Stimulated activated naive B cell treated with anti-CD40 and anti-IgM and Interleukin-4, amounts not matched to agents 10 μg/mL and 1 μg/mL and 100 μg/mL, for 72 hours (primary cell): ENCODE data around the gene TTC21A.
A peak's percentile ranks its signal among the peaks of the same experiment; 100 is the strongest.

Source experiments
- ATAC-seq, 2 donors: fragments of 150-1000 bp; cut with Tn5 transposase; replicated peaks; 2 replicates each; pipeline ENCODE4 v1.10.0; 2021; ENCODE audit warnings: moderate library complexity in 1 of 2
- DNase-seq: peaks from one replicate; pipeline ENCODE4 v3.0.0; 2021
- H3K27ac Mint-ChIP-seq: one replicate; pipeline ENCODE4 v1.8.0; 2022; ENCODE audit warnings: mild to moderate bottlenecking, mixed read lengths
- H3K27me3 Mint-ChIP-seq, 2 donors: one replicate each; pipeline ENCODE4 v1.8.0; 2022; ENCODE audit warnings: mixed read lengths in 2 of 2
- H3K36me3 Mint-ChIP-seq, 2 donors: one replicate each; pipeline ENCODE4 v1.8.0; 2022; ENCODE audit warnings: mixed read lengths in 2 of 2, mild to moderate bottlenecking in 1 of 2
- H3K4me1 Mint-ChIP-seq, 2 donors: one replicate each; pipeline ENCODE4 v1.8.0; 2022; ENCODE audit warnings: mixed read lengths in 2 of 2, mild to moderate bottlenecking in 1 of 2
- H3K4me3 Mint-ChIP-seq, 2 donors: one replicate each; pipeline ENCODE4 v1.8.0; 2022; ENCODE audit warnings: mild to moderate bottlenecking in 2 of 2, mixed read lengths in 2 of 2, moderate library complexity in 1 of 2
- H3K9me3 Mint-ChIP-seq, 2 donors: one replicate each; pipeline ENCODE4 v1.8.0; 2022; ENCODE audit warnings: mixed read lengths in 2 of 2, mild to moderate bottlenecking in 1 of 2

Gene TTC21A

DNA sequence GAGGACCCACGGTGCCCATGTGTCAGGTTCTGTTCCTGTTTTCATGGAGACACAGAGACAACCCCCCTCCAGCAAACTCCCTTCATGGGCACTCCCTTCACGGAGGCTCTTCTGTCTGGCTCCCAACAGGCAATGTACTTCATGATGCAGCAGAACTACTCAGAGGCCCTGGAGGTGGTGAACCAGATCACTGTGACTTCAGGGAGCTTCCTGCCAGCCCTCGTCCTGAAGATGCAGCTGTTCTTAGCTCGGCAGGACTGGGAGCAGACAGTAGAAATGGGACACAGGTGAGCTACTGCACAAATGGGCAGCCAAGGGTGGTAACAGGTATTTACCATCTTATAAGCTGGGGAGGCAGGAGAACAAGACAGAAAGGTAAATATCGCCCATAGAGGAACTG lies 7.0 kb downstream of the TTC21A start:
- Mint-ChIP-seq H3K27me3 (no peaks in the 10 kb centered on the region), H3K4me3 (no peak overlapping the region), H3K9me3 (no peaks in the 10 kb centered on the region), H3K36me3 (peaks cover 2 to 9% of the 10 kb centered on the region in 2 donors), H3K27ac (peak overlapping the region; percentile 10), H3K4me1 (peaks cover 7 to 17% of the 10 kb centered on the region in 2 donors)
- DNase-seq, result no peak
- no peak for ATAC-seq

DNA sequence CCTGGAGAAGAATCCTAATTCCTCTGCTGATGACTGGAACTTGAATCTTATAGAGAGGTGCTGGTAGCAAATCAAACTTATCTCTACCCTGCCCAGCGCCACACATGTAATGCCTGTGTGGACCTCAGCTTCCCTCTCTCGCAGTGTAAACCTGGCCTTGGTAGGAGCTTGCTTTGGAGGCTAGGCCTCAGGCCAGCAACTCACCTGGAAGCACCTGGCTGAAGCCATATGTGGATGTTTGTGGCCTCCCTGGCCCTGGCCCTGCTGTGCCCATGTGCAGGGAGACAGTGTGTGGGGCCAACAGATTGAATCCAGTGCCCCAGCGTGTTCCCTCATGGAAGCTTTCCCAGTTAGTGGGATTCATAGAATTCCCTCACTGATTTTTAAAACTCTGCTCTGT lies 8.4 kb downstream of the TTC21A start:
- ATAC-seq, result no peak
- DNase-seq, result no peak
- Mint-ChIP-seq H3K27ac (no peak overlapping the region), H3K9me3 (no peaks in the 10 kb centered on the region), H3K4me1 (peaks cover 10 to 20% of the 10 kb centered on the region in 2 donors), H3K27me3 (no peaks in the 10 kb centered on the region), H3K36me3 (peaks cover 2 to 9% of the 10 kb centered on the region in 2 donors), H3K4me3 (no peak overlapping the region)

DNA sequence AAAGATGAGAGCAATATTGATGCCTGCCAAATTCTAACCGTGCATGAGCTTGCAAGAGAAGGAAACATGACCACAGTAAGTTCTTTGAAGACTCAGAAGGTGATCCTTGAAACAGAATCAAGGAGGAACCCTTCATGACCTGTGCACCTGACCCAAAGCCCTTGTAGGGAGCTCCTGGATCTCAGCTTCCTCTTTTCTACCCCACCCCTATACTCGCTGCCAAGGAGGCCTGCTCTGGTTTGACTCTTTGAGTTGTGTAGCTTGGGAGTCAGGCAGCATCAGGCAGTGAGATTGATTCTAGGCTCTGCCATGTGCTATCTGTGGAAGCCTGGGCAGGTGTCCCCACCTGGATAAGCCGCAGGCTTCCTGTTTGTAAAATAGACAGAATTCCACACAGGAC lies 10.6 kb downstream of the TTC21A start:
- peaks cover 31 to 42% of the 10 kb centered on the region in 2 donors for H3K4me1 Mint-ChIP-seq

DNA sequence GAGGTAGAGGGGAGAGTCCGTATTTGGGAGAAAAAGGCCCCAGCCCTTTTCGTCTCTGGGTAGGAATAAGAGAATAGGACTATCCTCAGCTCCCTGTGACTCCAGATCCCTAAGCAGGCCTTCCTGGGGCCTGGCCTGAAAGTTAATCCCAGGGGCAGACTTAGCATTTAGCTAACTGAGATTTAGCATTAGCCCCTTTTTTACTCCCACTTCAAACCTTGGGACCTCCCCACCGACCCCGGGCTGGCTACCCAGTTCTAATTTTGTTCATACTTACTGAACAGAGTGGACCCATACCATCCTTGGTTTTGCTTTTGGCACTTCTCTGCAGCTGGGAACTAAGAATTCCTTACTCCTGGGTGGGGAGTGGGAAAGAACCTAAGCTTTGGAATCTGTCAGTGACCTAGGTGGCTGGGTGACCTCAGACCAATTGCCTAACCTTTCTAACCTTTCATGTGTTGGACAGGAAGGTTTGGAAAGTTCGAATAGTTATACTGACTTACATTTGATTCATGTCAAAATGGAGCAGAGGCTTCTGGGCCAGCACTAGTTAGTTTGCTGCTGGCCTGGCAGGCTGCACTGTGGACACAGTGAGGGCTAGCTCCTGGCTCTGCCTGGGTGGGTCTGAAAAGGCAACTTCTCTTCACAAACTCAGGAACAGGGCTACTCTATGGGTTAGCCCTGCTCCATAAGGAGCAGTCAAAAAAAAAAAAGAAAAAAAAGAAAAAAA lies 11.6 kb downstream of the TTC21A start:
- peaks cover 2 to 9% of the 10 kb centered on the region in 2 donors for H3K36me3 Mint-ChIP-seq

More for the DNA sequence above, 10.6 kb downstream of the TTC21A start:
- Mint-ChIP-seq H3K9me3 (no peaks in the 10 kb centered on the region), H3K27me3 (no peaks in the 10 kb centered on the region), H3K36me3 (peaks cover 2 to 9% of the 10 kb centered on the region in 2 donors), H3K4me3 (no peak overlapping the region), H3K27ac (peak overlapping the region; percentile 59)
- DNase-seq, result no peak
- peak; percentile 73 to 79 for ATAC-seq

DNA sequence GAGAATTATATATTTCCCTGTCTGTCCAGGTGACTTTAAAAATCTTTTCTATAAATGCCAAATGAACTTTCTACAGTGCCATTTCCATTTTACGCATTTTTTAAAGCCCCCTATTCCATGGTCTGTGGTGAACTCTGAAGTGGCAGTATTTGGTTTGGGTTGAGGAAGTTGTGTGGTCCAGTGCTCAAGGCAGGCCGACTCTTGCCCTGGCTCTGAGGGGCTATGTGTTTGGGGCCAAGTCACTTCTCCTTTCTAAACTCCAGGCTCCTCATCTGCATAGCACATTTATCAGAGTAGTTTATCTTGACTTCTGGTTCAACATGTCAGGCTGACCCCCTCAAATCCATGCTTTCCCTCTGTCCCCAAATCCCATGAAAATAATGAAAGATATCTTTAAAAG lies 14.1 kb downstream of the TTC21A start:
- Mint-ChIP-seq H3K9me3 (no peaks in the 10 kb centered on the region), H3K36me3 (peaks cover 3 to 6% of the 10 kb centered on the region in 2 donors), H3K4me3 (peak overlapping the region in 1 of 2 donors; percentile 51), H3K27me3 (no peaks in the 10 kb centered on the region), H3K27ac (peak overlapping the region; percentile 86), H3K4me1 (peaks cover 42 to 65% of the 10 kb centered on the region in 2 donors)
- no peak for DNase-seq
- ATAC-seq, result peak; percentile 78 to 84

More for the DNA sequence above, 11.6 kb downstream of the TTC21A start:
- Mint-ChIP-seq H3K27me3 (no peaks in the 10 kb centered on the region), H3K27ac (no peak overlapping the region), H3K4me3 (peak overlapping the region in 1 of 2 donors; percentile 4), H3K9me3 (no peaks in the 10 kb centered on the region), H3K4me1 (peaks cover 31 to 45% of the 10 kb centered on the region in 2 donors)
- no peak for DNase-seq
- ATAC-seq, result no peak

DNA sequence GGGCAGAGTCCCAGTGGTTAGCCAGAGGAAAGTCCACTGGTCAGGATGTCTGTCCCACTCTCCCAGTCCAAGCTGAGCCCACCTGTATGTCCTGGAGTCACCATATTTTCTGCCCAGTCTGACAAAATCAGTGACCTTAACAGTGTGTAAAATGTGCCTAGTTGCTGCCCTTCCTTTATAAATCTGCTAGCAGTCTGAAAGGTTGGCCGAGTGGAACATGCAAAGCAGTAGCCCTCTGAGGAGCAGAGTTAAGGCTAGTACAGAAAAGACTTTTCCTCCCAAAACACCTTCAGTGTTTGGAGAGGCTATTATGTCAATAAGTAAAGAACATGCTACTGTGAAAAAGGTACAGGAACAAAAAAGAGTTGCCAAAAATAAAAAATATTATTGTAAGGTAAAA lies 15.3 kb downstream of the TTC21A start:
- Mint-ChIP-seq H3K27me3 (no peaks in the 10 kb centered on the region), H3K4me3 (no peak overlapping the region), H3K4me1 (peaks cover 53 to 73% of the 10 kb centered on the region in 2 donors), H3K9me3 (no peaks in the 10 kb centered on the region), H3K36me3 (peaks cover 3 to 6% of the 10 kb centered on the region in 2 donors), H3K27ac (peak overlapping the region; percentile 73)
- peak; percentile 44 to 48 for ATAC-seq
- DNase-seq, result no peak

DNA sequence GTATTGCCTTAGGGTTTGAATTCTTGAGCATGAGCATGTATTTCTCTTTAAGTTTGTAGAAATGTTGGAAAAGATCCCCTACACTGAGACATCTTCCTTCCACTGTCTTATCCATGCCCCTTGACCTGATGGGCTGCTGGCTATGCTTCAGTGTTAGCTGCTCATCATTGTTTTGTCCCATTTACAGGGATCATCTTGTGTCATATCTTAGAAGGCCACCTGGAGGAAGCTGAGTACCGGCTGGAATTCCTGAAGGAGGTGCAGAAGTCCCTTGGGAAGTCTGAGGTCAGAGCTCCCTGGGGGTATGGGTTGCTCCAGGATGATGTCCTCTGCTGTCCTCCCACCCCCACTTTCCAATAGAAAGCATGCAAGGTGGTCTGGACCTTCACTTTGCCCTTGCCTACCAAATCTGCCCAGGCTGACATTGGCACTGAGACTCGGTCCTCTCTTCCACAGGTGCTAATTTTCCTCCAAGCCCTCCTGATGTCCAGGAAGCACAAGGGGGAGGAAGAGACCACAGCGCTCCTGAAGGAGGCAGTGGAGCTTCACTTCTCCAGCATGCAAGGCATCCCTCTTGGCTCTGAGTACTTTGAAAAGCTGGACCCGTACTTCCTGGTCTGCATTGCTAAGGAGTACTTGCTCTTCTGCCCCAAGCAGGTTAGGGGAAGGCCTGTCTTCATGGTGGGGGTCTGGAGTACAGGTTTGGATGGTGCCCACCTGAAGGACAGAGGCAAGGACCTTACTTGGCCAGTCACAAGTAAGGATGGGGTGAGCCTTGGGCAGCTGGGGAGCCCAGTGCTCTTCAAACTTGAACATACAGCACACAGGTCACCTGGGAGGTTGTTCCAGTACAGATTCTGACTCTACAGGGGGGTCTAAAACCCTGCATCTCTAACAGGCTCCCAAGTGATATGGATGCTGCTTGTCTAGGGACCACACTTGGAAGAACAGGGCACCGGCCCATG lies 17.7 kb downstream of the TTC21A start:
- H3K4me3 Mint-ChIP-seq, result no peak overlapping the region
- no peaks in the 10 kb centered on the region for H3K27me3 Mint-ChIP-seq
- no peaks in the 10 kb centered on the region for H3K9me3 Mint-ChIP-seq
- H3K27ac Mint-ChIP-seq, result no peak overlapping the region
- H3K4me1 Mint-ChIP-seq, result peaks cover 50 to 69% of the 10 kb centered on the region in 2 donors
- DNase-seq (no peak), ATAC-seq (no peak)
- H3K36me3 Mint-ChIP-seq, result peaks cover 4 to 6% of the 10 kb centered on the region in 2 donors

DNA sequence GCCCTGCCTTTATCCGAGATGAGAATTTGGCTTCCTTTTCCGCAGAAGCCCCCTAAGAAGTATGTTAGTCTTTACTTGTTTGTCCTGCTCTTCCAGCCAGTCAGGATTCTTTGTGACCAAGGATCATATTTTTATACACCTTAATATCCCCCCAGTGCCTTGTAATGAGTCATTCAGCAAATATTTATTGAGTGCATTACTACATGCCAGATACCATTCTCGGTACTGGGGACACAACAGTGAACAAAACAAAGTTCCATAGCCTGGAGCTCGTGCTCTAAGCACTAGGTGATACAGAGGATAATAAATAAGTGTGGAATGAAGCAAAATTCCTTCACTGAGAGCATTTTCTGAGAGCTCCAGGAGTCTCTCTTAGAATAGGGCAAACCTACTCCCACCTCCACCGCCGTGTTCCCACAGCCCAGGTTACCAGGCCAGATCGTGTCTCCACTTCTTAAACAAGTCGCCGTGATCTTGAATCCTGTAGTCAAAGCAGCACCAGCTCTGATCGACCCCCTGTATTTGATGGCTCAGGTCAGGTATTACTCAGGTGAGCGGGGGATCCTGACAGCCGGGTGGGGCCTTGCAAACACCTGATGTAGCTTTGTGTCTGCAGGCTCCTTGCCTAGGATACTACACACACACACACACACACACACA lies 18.5 kb downstream of the TTC21A start:
- H3K4me1 Mint-ChIP-seq, result peaks cover 51 to 64% of the 10 kb centered on the region in 2 donors
- no peak overlapping the region for H3K4me3 Mint-ChIP-seq
- ATAC-seq (no peak), DNase-seq (no peak)
- H3K9me3 Mint-ChIP-seq, result no peaks in the 10 kb centered on the region
- H3K27ac Mint-ChIP-seq, result no peak overlapping the region
- H3K36me3 Mint-ChIP-seq, result peaks cover 4 to 6% of the 10 kb centered on the region in 2 donors
- H3K27me3 Mint-ChIP-seq, result no peaks in the 10 kb centered on the region

DNA sequence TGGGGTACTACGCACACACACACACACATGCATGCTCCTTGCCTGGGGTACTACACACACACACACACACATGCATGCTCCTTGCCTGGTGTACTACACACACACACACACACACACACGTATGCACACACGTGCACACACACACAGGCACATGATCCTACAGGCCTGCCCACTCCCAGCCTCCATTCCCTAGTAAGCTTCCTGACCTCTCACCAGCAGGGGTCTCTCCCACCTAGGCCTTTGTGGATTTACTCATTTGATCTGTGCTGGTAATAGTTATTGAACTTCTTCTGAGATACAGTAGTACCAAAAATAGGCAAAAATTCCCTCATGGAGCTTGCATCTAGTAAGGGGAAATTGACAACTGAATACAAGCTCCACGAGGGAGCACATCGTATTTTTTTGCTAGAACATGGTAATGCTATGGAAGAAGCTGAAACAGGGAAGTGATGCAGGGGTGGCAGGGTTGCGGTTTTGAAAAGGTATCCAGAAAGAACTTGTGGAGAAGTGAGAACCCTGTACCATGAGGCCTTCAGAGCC lies 19.1 kb downstream of the TTC21A start:
- peak overlapping the region in 1 of 2 donors; percentile 17 for H3K4me3 Mint-ChIP-seq
- H3K9me3 Mint-ChIP-seq, result no peaks in the 10 kb centered on the region
- peak; percentile 80 to 84 for ATAC-seq
- no peaks in the 10 kb centered on the region for H3K27me3 Mint-ChIP-seq
- H3K4me1 Mint-ChIP-seq, result peaks cover 45 to 58% of the 10 kb centered on the region in 2 donors
- no peak for DNase-seq
- H3K36me3 Mint-ChIP-seq, result peaks cover 4 to 6% of the 10 kb centered on the region in 2 donors
- H3K27ac Mint-ChIP-seq, result no peak overlapping the region

DNA sequence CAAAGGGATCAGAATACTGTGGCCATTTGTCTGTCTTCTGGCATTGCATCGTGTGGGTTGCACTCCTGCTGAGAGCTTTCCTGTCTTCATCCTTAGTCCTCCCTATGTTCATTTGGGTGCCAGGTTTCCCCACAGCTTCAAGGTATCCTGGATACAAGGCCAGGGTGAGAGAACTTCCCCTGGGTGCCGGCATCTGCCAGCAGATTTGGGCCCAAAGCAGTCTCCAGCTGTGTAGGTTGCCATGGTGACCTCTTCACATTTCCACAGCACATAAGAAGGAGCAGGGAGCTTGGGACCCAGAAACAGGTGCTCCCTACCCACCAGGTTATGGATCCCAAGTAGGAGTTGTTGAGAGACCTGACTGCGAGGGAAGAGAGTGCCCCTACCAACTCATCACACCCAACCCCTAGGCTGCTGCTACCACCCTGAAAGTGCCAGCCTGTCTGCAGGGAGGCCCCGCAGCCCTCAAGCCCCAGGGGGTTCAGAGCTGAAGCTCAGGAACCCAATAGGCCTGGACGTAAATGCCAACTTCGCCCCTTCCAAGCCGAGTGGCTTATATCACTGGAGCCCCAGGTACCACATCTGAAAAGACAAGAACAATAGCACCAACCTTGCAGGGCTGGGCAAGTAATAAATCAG lies 19.9 kb downstream of the TTC21A start:
- no peak overlapping the region for H3K4me3 Mint-ChIP-seq
- peak; percentile 32 to 40 for ATAC-seq
- H3K4me1 Mint-ChIP-seq, result peaks cover 37 to 50% of the 10 kb centered on the region in 2 donors

DNA sequence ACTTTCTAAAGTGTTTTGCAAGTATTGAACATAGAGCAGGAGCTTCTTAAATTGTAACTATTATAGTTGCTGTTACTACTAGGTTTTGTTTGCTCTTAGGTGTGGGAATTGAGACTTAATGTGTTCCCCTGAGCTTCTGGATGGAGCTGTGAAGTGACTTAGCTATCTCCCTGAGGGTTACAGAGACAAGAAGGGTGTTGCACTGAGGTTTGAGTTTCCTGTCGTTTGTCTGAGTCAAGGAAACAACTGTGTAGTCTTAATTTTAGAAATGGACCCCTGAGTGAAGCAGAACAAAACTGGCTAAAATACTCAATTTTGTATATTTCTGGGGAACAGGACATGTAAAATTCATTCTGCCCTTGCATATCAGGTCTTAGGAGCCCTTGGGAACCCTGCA lies 20.4 kb downstream of the TTC21A start:
- no peaks in the 10 kb centered on the region for H3K9me3 Mint-ChIP-seq
- H3K27ac Mint-ChIP-seq, result no peak overlapping the region
- H3K27me3 Mint-ChIP-seq, result no peaks in the 10 kb centered on the region
- peaks cover 4 to 6% of the 10 kb centered on the region in 2 donors for H3K36me3 Mint-ChIP-seq
- ATAC-seq, result peak in 1 of 2 donors; percentile 25
- peaks cover 32 to 45% of the 10 kb centered on the region in 2 donors for H3K4me1 Mint-ChIP-seq
- no peak overlapping the region for H3K4me3 Mint-ChIP-seq
- no peak for DNase-seq

More for the DNA sequence above, 19.9 kb downstream of the TTC21A start:
- no peak for DNase-seq
- H3K36me3 Mint-ChIP-seq, result peaks cover 4 to 6% of the 10 kb centered on the region in 2 donors
- no peaks in the 10 kb centered on the region for H3K9me3 Mint-ChIP-seq
- peak overlapping the region; percentile 67 for H3K27ac Mint-ChIP-seq
- no peaks in the 10 kb centered on the region for H3K27me3 Mint-ChIP-seq

DNA sequence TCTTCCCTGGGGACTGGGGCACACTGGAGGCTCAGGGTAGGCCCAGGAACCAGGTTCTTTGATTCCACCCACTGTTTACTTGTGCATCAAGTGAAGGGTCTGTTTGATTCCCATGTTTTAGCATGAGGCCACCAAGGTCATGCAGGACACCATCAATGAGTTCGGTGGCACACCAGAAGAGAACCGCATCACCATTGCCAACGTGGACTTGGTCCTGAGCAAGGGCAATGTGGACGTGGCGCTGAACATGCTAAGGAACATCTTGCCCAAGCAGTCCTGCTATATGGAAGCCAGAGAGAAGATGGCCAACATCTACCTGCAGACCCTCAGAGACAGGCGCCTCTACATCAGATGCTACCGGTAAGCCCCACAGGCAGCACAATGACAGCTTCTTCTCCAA lies 21.5 kb downstream of the TTC21A start:
- ATAC-seq (no peak), DNase-seq (no peak)
- Mint-ChIP-seq H3K36me3 (peaks cover 4 to 6% of the 10 kb centered on the region in 2 donors), H3K4me3 (no peak overlapping the region), H3K27ac (no peak overlapping the region), H3K27me3 (no peaks in the 10 kb centered on the region), H3K4me1 (peaks cover 35 to 45% of the 10 kb centered on the region in 2 donors), H3K9me3 (no peaks in the 10 kb centered on the region)

DNA sequence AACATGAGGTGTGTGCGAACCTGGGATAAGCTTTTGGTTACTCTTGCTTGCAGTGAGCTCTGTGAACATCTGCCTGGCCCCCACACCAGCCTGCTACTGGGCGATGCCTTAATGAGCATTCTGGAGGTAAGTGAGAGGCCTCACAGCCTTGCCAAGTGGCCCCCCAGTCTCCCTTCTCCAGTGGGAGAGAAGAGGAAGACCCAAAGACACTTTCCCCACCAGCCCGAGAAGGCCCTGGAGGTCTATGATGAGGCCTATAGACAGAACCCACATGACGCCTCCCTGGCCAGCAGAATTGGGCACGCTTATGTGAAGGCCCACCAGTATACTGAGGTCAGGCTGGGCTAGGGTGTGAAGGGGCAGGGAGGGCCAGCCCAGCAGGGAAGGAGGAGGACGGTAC lies 22.5 kb downstream of the TTC21A start:
- peaks cover 38 to 47% of the 10 kb centered on the region in 2 donors for H3K4me1 Mint-ChIP-seq
- peaks cover 4 to 6% of the 10 kb centered on the region in 2 donors for H3K36me3 Mint-ChIP-seq
- no peaks in the 10 kb centered on the region for H3K27me3 Mint-ChIP-seq
- no peak overlapping the region for H3K4me3 Mint-ChIP-seq
- no peak overlapping the region for H3K27ac Mint-ChIP-seq
- DNase-seq, result no peak
- no peak for ATAC-seq
- H3K9me3 Mint-ChIP-seq, result no peaks in the 10 kb centered on the region
